A549 (cell line): ENCODE measurements around the gene MAML3. TPM values are rescaled to one million over a fixed set of nuclear protein-coding genes. Genes with fewer than 3 reads are reported as not detected.

Experiments
- ATAC-seq, 2 experiments: fragments of 200-7000 bp in 1 of 2; fragments of >200 bp in 1 of 2; cut with Nextera tagmentation in 1 of 2; cut with Tn5 transposase in 1 of 2; 3 replicates each; pipeline versions ENCODE4 v1.8.0 to v1.9.1; 2018 to 2020; ENCODE audit warnings: mild to moderate bottlenecking in 1 of 2, moderate library complexity in 1 of 2
- CTCF ChIA-PET: fragments of 300-600 bp; sonication (Branson Sonifier 250); formaldehyde crosslinking; extraction: SDS; loops from one replicate; lab custom pipeline; 2021; ENCODE audit warnings: antibody characterized with exemption, inconsistent platforms; lab: Yijun Ruan, JAX
- POLR2A ChIA-PET: fragments of 350-600 bp; formaldehyde crosslinking; extraction: SDS; loops from one replicate; lab custom pipeline; 2021; ENCODE audit warnings: antibody characterized with exemption, inconsistent platforms; lab: Yijun Ruan, JAX
- DNase-seq, 2 experiments: peaks; one replicate each; pipeline versions ENCODE4 v3.0.0 to v3.0.0-alpha.2; 2011 to 2016; ENCODE audit warnings: low read depth in 1 of 2, low spot score in 1 of 2
- FAIRE-seq: peaks from 2 replicates; lab custom pipeline; 2011; peaks lifted over from hg19 to GRCh38; lab: Jason Lieb, UNC
- H3K27ac ChIP-seq, 2 experiments: fragments of >200 bp; sonication (Bioruptor Twin); formaldehyde crosslinking; 3 replicates each; pipeline ENCODE4 v1.5.1; 2016 to 2017
- H3K4me1 ChIP-seq: fragments of >200 bp; sonication (Bioruptor Twin); formaldehyde crosslinking; 3 replicates; pipeline ENCODE4 v1.6.1; 2016
- H3K4me2 ChIP-seq: fragments of >200 bp; sonication (Bioruptor Twin); formaldehyde crosslinking; 3 replicates; pipeline ENCODE4 v1.6.1; 2016
- H3K4me3 ChIP-seq: fragments of >200 bp; sonication (Bioruptor Twin); formaldehyde crosslinking; 3 replicates; pipeline ENCODE4 v1.5.1; 2016
- H3K9me3 ChIP-seq: fragments of >200 bp; sonication (Bioruptor Twin); formaldehyde crosslinking; 3 replicates; pipeline ENCODE4 v1.6.1; 2016
- ATOH8 ChIP-seq: fragments of 250-450 bp; sonication (Bioruptor Pico); IDR thresholded peaks from 2 replicates; pipeline ENCODE4 v1.5.0; 2020; ENCODE audit warnings: low read depth, mild to moderate bottlenecking, moderate library complexity
- BHLHE40 ChIP-seq: IDR thresholded peaks from 2 replicates; pipeline ENCODE4 v1.6.1; 2012; ENCODE audit warnings: low read depth, low read length, inconsistent platforms
- CBX2 ChIP-seq: fragments of 200-600 bp; sonication (generic); IDR thresholded peaks from 2 replicates; pipeline ENCODE4 v1.6.1; 2016; ENCODE audit warnings: low read depth, mild to moderate bottlenecking, borderline replicate concordance
- CBX8 ChIP-seq: fragments of 200-600 bp; sonication (generic); IDR thresholded peaks from 2 replicates; pipeline ENCODE4 v1.6.1; 2016
- CHD2 ChIP-seq: fragments of 150-350 bp; IDR thresholded peaks from 2 replicates; pipeline ENCODE4 v1.6.1; 2014; ENCODE audit warnings: low read length; ENCODE audit not compliant: partially characterized antibody
- CHD4 ChIP-seq: fragments of 200-600 bp; sonication (generic); IDR thresholded peaks from 2 replicates; pipeline ENCODE4 v1.6.1; 2016; ENCODE audit warnings: antibody characterized with exemption, mild to moderate bottlenecking, borderline replicate concordance
- E2F6 ChIP-seq: IDR thresholded peaks from 2 replicates; pipeline ENCODE4 v1.6.1; 2012; ENCODE audit warnings: low read depth, borderline replicate concordance
- ELK1 ChIP-seq: fragments of 150-350 bp; IDR thresholded peaks from 2 replicates; pipeline ENCODE4 v1.6.1; 2014; ENCODE audit warnings: low read depth, mild to moderate bottlenecking, low read length
- FOSB ChIP-seq: fragments of 250-450 bp; sonication (Bioruptor Pico); IDR thresholded peaks from 2 replicates; pipeline ENCODE4 v1.5.0; 2020; ENCODE audit warnings: mild to moderate bottlenecking, moderate library complexity
- FOSL2 ChIP-seq, 2 experiments: fragments of 450-650 bp in 1 of 2; fragments of >200 bp in 1 of 2; sonication (Bioruptor Twin) in 1 of 2; formaldehyde crosslinking; IDR thresholded peaks; 2 replicates each; pipeline versions ENCODE4 v1.5.0 to v1.6.1; 2016 to 2020; ENCODE audit warnings: mild to moderate bottlenecking in 1 of 2, moderate library complexity in 1 of 2
- FOXS1 ChIP-seq: fragments of 250-450 bp; sonication (Bioruptor Pico); IDR thresholded peaks from 2 replicates; pipeline ENCODE4 v1.5.0; 2020; ENCODE audit warnings: mild to moderate bottlenecking, moderate library complexity
- HDAC2 ChIP-seq: fragments of 200-600 bp; sonication (generic); IDR thresholded peaks from 2 replicates; pipeline ENCODE4 v1.6.1; 2016
- HMGXB4 ChIP-seq: fragments of 250-450 bp; sonication (Bioruptor Pico); IDR thresholded peaks from 2 replicates; pipeline ENCODE4 v1.5.0; 2021; ENCODE audit warnings: mild to moderate bottlenecking, moderate library complexity, borderline replicate concordance
- HOXA7 ChIP-seq: fragments of 250-450 bp; sonication (Bioruptor Pico); IDR thresholded peaks from 2 replicates; pipeline ENCODE4 v1.5.0; 2020; ENCODE audit warnings: mild to moderate bottlenecking, moderate library complexity
- HOXB5 ChIP-seq: fragments of 250-450 bp; sonication (Bioruptor Pico); IDR thresholded peaks from 2 replicates; pipeline ENCODE4 v1.5.0; 2020; ENCODE audit warnings: mild to moderate bottlenecking, moderate library complexity
- JUNB ChIP-seq: fragments of >200 bp; sonication (Bioruptor Twin); formaldehyde crosslinking; IDR thresholded peaks from 2 replicates; pipeline ENCODE4 v1.6.1; 2016
- KDM5A ChIP-seq: fragments of 200-600 bp; sonication (generic); IDR thresholded peaks from 2 replicates; pipeline ENCODE4 v1.6.1; 2016; ENCODE audit warnings: antibody characterized with exemption, mild to moderate bottlenecking
- MAX ChIP-seq: IDR thresholded peaks from 2 replicates; pipeline ENCODE4 v1.6.1; 2012
- MAZ ChIP-seq: fragments of 150-350 bp; IDR thresholded peaks from 2 replicates; pipeline ENCODE4 v1.6.1; 2014; ENCODE audit warnings: antibody characterized with exemption, low read depth, low read length, borderline replicate concordance
- NR3C1 ChIP-seq: fragments of >200 bp; sonication (Bioruptor Twin); formaldehyde crosslinking; IDR thresholded peaks from 3 replicates; pipeline ENCODE4 v1.6.1; 2017
- PBX3 ChIP-seq: IDR thresholded peaks from 2 replicates; pipeline ENCODE4 v1.6.1; 2012
- RNF2 ChIP-seq: fragments of 200-600 bp; sonication (generic); IDR thresholded peaks from 2 replicates; pipeline ENCODE4 v1.6.1; 2016; ENCODE audit warnings: low read depth, mild to moderate bottlenecking, antibody characterized with exemption, moderate library complexity, borderline replicate concordance
- TP53 ChIP-seq: fragments of 250-450 bp; sonication (Bioruptor Pico); IDR thresholded peaks from 2 replicates; pipeline ENCODE4 v1.5.0; 2021; ENCODE audit warnings: mild to moderate bottlenecking, moderate library complexity
- USF2 ChIP-seq: fragments of 450-650 bp; IDR thresholded peaks from 2 replicates; pipeline ENCODE4 v1.6.1; 2014; ENCODE audit warnings: antibody characterized with exemption
- ZNF302 ChIP-seq: fragments of 250-450 bp; sonication (Bioruptor Pico); IDR thresholded peaks from 2 replicates; pipeline ENCODE4 v1.9.0; 2021; ENCODE audit warnings: inconsistent platforms, mild to moderate bottlenecking, moderate library complexity
- WGBS: methylation state at CpG from one replicate; pipeline ENCODE4 v1.1.6; 2017; ENCODE audit errors: missing lambda C conversion rate; 5-methylcytosine and 5-hydroxymethylcytosine counted together
- polyA plus RNA-seq, 4 experiments: library from polyadenylated mRNA; depleted of rRNA in 3 of 4; stranded (reverse); fragments of >200 nt; fragmentation: RNase III in 1 of 4; extraction: RNeasy Plus Mini Kit Qiagen cat#74134 plus additional on column Dnase treatment in 1 of 4; gene quantifications; 2 replicates in 3 of 4; 3 replicates in 1 of 4; pipeline ENCODE4 v1.2.3, GENCODE V29; 2011 to 2017

The MAML3 gene
- polyA plus RNA-seq, 2 of the 4 experiments (the other 2 are of a cell fraction): 9.0 to 22.2 TPM

- WGBS: 34% methylated on average over 4 of the region's 4 CpGs
- POLR2A ChIA-PET: no interaction called here
- Histone ChIP-seq H3K9me3 (no peaks in the 10 kb centered on the region), H3K27ac (no peak overlapping the region), H3K4me3 (no peak overlapping the region), H3K4me2 (peak overlapping the region; percentile 51), H3K4me1 (peaks cover 17% of the 10 kb centered on the region)
- ATAC-seq (no peak; a peak in 1 of 6 replicates), DNase-seq (peak in 1 of 2 experiments; percentile 4), FAIRE-seq (no peak)
- CTCF ChIA-PET: interaction anchor here (1.2 kb wide), 1 partner anchor 11 kb away, joined by 3 read pairs; no protein-coding TSS in a partner anchor
- TF ChIP-seq CBX2 (no peak), HOXB5 (CRISPR knock-in tag) (no peak), HMGXB4 (no peak), CBX8 (no peak), FOSL2 (IDR thresholded peaks at IDR 0.05) (no peak), FOSL2 (CRISPR knock-in tag; IDR thresholded peaks at IDR 0.05) (no peak), PBX3 (no peak), MAZ (no peak), HOXA7 (CRISPR knock-in tag) (no peak), ELK1 (no peak), JUNB (no peak), HDAC2 (no peak), FOXS1 (no peak)
Measured at GRCh38 chr4:139800082-139800481, 353.9 kb downstream of the MAML3 start.

- FAIRE-seq: no peak
- DNase-seq: no peak
- POLR2A ChIA-PET: no interaction called here
- H3K27ac ChIP-seq: no peak overlapping the region
- no peaks in the 10 kb centered on the region for H3K9me3 ChIP-seq
- peaks cover 17% of the 10 kb centered on the region for H3K4me1 ChIP-seq
- CTCF ChIA-PET: interaction anchor here (1.2 kb wide), 1 partner anchor 11 kb away, joined by 3 read pairs; no protein-coding TSS in a partner anchor
- H3K4me2 ChIP-seq: peak overlapping the region; percentile 51; the same call in 2 of the 3 replicates
- TF ChIP-seq FOSB (CRISPR knock-in tag) (no peak), CBX2 (no peak), KDM5A (no peak), MAZ (no peak), USF2 (no peak), BHLHE40 (no peak), MAX (no peak), HOXB5 (CRISPR knock-in tag) (no peak), FOXS1 (no peak), HMGXB4 (no peak), RNF2 (no peak), CHD4 (no peak), ZNF302 (CRISPR knock-in tag) (no peak), ATOH8 (CRISPR knock-in tag) (no peak), TP53 (no peak), NR3C1 (no peak), E2F6 (no peak), CHD2 (no peak)
- no peak overlapping the region for H3K4me3 ChIP-seq
- no peak for ATAC-seq
Measured at GRCh38 chr4:139799615-139800014, 354.4 kb downstream of the MAML3 start.
